ENCODE results near the gene EIF3B.
"Not testable (repeated sequence)": the region's sequence is repeated elsewhere in the genome, so short reads cannot be mapped to it uniquely, and the experiment has no call there.

The EIF3B gene

GRCh38 chr7:2411049-2411448, 56.4 kb downstream of the EIF3B start:
- DNase-seq (ENCODE audit: extremely low read depth, low read depth): no peak
- no peak for TF ChIP-seq CTCF (IDR thresholded peaks at IDR 0.05; ENCODE audit: low read depth, low read length, missing control alignments)
- H3K4me3 ChIP-seq (replicated peaks; ENCODE audit: low read depth, low read length): no peak overlapping the region

DNA sequence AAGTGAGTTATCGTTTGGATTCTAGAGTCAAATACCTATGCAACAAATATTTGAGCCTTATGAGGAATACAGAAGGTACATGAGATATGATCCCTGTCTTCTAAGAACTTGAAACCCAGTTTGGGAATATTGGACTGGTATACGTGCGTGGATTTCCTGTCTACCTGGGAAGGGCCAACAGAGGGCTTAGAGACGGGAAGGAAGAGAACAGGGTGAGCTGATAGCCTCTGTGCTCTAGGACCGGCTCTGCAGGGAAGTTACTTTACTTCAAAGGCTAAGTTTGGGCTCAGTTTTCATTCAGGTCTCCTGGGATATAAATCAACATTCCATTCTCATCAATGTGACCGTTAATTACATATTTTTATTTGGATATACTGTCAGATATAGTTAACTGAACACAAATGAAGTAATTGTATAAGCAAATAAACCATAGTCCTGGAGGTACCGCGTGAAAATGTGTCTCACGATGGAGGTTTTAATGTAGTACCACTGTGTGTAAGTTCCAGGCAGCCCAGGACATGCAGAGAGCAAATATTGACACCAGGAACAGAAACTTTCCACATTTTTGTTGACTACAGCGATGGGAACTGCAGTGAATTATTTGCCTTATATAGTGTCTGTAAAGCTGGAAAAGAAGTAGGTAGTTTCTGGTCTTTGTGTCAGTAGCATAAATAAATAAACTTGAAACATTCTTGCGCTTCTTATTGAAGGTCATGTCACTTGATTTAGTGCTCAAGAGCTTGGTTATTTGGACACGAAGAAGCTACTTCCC, 57.4 kb downstream of the EIF3B start:
- DNase-seq (ENCODE audit: extremely low read depth, low read depth): no peak
- TF ChIP-seq CTCF (IDR thresholded peaks at IDR 0.05; ENCODE audit: low read depth, low read length, missing control alignments): no peak
- no peak overlapping the region for H3K4me3 ChIP-seq (replicated peaks; ENCODE audit: low read depth, low read length)

GRCh38 chr7:2412587-2413201, 58.1 kb downstream of the EIF3B start:
- TF ChIP-seq CTCF (IDR thresholded peaks at IDR 0.05; ENCODE audit: low read depth, low read length, missing control alignments): no peak
- H3K4me3 ChIP-seq (replicated peaks; ENCODE audit: low read depth, low read length): no peak overlapping the region
- no peak for DNase-seq (ENCODE audit: extremely low read depth, low read depth)

DNA sequence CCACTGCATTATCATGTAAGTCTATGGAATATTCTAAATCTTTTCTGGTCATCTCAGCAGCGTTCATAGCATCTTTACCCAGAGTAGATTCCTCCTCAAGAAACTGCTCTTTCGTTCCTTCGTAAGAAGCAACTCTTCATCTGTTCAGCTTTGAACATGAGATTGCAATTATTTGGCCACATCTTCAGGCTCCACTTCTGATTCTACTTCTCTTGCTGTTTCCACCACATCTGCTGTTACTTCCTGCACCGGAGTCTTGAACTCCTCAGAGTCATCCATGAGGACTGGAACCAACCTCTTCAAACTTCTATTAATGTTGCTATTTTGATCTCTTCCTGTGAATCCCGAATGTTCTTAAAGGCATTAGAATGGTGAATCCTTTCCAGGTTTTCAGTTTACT, 61.4 kb downstream of the EIF3B start:
- TF ChIP-seq CTCF (IDR thresholded peaks at IDR 0.05; ENCODE audit: low read depth, low read length, missing control alignments): no peak
- DNase-seq (ENCODE audit: extremely low read depth, low read depth): no peak
- H3K4me3 ChIP-seq (replicated peaks; ENCODE audit: low read depth, low read length): no peak overlapping the region

GRCh38 chr7:2416650-2417049, 62.0 kb downstream of the EIF3B start:
- no peak for DNase-seq (ENCODE audit: extremely low read depth, low read depth)
- H3K4me3 ChIP-seq (replicated peaks; ENCODE audit: low read depth, low read length): no peak overlapping the region
- no peak for TF ChIP-seq CTCF (IDR thresholded peaks at IDR 0.05; ENCODE audit: low read depth, low read length, missing control alignments)

DNA sequence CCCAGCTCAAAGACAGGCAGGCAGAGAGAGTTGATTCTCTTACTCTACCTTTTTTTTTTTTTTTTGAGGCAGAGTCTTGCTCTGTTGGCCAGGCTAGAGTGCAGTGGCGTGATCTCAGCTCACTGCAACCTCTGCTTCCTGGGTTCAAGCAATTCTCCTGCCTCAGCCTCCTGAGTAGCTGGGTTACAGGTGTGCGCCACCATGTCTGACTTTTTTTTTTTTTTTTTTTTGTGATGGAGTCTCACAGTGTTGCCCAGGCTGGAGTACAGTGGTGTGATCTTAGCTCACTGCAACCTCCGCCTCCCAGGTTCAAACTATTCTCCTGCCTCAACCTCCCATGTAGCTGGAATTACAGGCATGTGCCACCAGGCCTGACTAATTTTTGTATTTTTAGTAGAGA, 62.6 kb downstream of the EIF3B start:
- not testable (repeated sequence) for DNase-seq (ENCODE audit: extremely low read depth, low read depth)

DNA sequence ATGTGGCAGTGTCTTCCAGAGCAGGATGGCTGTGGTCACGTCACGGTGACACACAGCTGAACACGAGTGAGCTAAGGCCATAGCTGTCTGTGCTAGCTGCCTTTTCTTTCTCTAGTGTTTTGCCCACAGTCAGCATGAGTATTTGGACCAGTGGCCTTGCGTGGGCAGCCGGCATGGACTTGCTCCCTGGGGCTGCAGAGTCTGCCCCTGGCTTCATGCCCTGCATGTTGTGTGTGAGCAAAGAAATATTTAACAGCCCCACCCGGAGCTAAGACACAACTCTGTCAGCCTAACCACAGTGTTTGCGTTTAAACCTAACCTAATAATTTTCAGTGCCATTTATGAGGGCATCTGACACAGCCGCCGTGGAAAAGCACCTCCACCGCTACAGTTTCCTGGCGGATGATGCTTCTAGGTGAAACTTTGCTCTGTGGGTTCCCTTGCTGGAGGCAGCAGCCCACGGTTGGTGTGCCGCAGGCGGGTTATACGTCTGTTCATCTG, 63.4 kb downstream of the EIF3B start:
- no peak overlapping the region for H3K4me3 ChIP-seq (replicated peaks; ENCODE audit: low read depth, low read length)
- no peak for TF ChIP-seq CTCF (IDR thresholded peaks at IDR 0.05; ENCODE audit: low read depth, low read length, missing control alignments)
- no peak for DNase-seq (ENCODE audit: extremely low read depth, low read depth)

More for the DNA sequence above, 62.6 kb downstream of the EIF3B start:
- not testable (repeated sequence) for H3K4me3 ChIP-seq (replicated peaks; ENCODE audit: low read depth, low read length)

Data from HFF-Myc (cell line).